Vagina (tissue), 2 donors: ENCODE results near the gene MYO1G.

ENCODE experiments used
- CTCF ChIP-seq, 3 experiments: fragments of 450-650 bp in 2 of 3; fragments of 200-600 bp in 1 of 3; sonication (generic) in 1 of 3; IDR thresholded peaks; one replicate each; pipeline ENCODE4 v1.5.1; 2017 to 2019; ENCODE audit warnings: antibody characterized with exemption in 3 of 3, mild to moderate bottlenecking in 2 of 3, moderate library complexity in 2 of 3
- POLR2A ChIP-seq, 2 donors: fragments of 450-650 bp; IDR thresholded peaks; one replicate each; pipeline ENCODE4 v1.6.1; 2017; ENCODE audit warnings: antibody characterized with exemption in 2 of 2, mild to moderate bottlenecking in 2 of 2, moderate library complexity in 2 of 2
- POLR2AphosphoS5 ChIP-seq, 2 donors: sonication (generic); formaldehyde crosslinking; IDR thresholded peaks; one replicate each; pipeline ENCODE4 v1.9.0; 2017; ENCODE audit warnings: antibody characterized with exemption in 2 of 2, mild to moderate bottlenecking in 2 of 2, low read depth in 1 of 2; ENCODE audit not compliant: insufficient read depth in 1 of 2

GRCh38 chr7:44984478-44984758, 5.6 kb upstream of the MYO1G start:
- TF ChIP-seq CTCF (IDR thresholded peaks at IDR 0.05), result no peak
- no peak for TF ChIP-seq POLR2A (IDR thresholded peaks at IDR 0.05)
- no peak for TF ChIP-seq POLR2AphosphoS5 (IDR thresholded peaks at IDR 0.05; ENCODE audit: insufficient read depth in 1 of 2, low read depth in 1 of 2)
